AG09319 (cell line): ENCODE measurements around the gene KCNC1.

Experiments used
- DNase-seq: peaks from one replicate; pipeline ENCODE4 v3.0.0-alpha.2; 2010; ENCODE audit warnings: low read depth; ENCODE audit errors: extremely low read depth
- TF ChIP-seq, protein P1 (sequence below): IDR thresholded peaks from 2 replicates; pipeline ENCODE4 v1.5.1; 2011; ENCODE audit warnings: low read depth, mild to moderate bottlenecking, inconsistent platforms, low read length, moderate library complexity

Gene KCNC1

DNA sequence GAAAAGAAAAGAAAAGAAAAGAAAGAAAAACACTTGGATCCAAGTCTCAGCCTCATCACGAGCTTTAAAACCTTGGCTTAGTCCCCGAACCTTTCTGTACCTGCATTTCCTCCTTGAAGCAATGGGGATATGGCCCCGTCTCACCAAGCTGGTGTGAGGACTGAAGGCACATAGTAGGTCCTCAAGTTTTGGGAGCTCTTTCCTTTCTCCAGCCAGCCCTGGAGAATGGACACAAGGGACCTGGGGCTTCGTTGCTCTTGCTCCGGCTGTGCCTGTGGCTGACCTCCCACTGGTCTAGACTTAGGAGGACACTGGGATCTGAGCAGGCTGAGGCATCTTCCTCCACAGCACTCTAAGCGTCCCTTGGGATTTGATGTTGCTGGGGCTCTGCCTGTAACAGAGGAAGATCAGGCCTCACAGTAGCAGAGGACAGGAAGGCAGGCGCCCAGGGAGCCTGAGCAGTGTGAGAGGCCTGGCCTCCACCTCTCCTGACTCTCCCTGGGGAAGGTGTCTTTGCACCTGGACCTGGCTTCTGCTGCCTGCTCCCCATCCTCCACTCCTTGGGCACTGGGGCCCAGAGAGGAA lies 32.8 kb downstream of the KCNC1 start:
- no peak for DNase-seq
- TF ChIP-seq, protein P1, sequence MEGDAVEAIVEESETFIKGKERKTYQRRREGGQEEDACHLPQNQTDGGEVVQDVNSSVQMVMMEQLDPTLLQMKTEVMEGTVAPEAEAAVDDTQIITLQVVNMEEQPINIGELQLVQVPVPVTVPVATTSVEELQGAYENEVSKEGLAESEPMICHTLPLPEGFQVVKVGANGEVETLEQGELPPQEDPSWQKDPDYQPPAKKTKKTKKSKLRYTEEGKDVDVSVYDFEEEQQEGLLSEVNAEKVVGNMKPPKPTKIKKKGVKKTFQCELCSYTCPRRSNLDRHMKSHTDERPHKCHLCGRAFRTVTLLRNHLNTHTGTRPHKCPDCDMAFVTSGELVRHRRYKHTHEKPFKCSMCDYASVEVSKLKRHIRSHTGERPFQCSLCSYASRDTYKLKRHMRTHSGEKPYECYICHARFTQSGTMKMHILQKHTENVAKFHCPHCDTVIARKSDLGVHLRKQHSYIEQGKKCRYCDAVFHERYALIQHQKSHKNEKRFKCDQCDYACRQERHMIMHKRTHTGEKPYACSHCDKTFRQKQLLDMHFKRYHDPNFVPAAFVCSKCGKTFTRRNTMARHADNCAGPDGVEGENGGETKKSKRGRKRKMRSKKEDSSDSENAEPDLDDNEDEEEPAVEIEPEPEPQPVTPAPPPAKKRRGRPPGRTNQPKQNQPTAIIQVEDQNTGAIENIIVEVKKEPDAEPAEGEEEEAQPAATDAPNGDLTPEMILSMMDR: no peak

DNA sequence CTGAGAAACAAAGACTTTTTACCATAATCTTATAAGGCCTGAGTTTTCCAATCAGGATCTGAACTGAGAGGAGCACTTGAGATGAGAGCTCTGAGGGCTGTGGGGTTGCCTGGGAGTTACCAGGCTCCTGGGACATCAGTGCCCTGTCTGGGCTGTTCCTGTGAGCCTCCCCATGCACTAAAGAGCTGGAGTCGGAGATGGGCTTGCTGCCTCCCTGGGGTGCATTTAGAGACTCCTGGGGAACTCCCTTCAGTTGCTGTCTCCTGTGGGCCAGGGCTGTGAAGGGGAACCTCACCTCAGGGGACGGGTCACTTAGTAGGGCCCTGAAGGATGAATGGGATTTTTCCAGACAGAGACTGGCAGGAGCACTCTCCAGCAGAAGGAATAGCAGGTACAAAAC lies 33.3 kb downstream of the KCNC1 start:
- DNase-seq: no peak
- TF ChIP-seq, protein P1: no peak

DNA sequence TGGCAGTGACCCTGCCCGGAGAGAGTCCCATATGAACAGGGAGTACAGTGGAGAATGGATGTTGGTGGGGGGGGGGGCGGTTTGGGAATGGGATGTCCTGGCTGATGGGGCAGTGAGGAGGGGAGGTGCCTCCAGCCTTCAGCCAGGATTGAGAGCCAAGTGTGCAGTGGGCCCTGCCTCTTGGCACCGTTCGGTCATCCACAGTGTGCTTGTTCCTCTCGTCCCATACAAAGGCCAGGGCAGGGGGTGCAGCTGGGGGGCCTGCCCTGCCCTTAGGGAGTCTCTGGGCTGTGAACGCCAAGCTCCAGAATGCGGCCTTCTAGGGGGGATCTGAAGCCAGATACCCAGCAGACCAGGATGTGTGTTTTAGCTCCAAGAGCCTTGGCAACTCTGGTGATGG lies 34.0 kb downstream of the KCNC1 start:
- TF ChIP-seq, protein P1: no peak

DNA sequence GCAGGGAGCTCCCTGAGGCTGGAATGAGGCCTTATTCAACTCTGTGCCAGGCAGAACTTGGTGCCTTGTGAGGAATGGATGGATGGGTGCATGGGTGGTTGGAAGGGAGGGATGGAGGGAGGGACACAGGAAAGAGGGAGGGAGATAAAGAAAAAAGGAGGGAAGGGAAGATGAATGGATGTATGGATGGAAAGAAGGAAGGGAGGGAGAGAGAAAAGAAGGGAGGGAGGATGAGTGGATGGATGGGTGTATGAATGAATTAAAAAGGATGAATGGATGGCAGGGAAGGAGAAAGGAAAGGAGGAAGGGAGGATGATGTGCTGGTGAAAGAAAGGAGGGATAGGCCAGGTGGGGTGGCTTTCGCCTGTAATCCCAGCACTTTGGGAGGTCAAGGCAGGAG lies 34.6 kb downstream of the KCNC1 start:
- TF ChIP-seq, protein P1: no peak
- DNase-seq: no peak

More for the DNA sequence above, 34.0 kb downstream of the KCNC1 start:
- no peak for DNase-seq

DNA sequence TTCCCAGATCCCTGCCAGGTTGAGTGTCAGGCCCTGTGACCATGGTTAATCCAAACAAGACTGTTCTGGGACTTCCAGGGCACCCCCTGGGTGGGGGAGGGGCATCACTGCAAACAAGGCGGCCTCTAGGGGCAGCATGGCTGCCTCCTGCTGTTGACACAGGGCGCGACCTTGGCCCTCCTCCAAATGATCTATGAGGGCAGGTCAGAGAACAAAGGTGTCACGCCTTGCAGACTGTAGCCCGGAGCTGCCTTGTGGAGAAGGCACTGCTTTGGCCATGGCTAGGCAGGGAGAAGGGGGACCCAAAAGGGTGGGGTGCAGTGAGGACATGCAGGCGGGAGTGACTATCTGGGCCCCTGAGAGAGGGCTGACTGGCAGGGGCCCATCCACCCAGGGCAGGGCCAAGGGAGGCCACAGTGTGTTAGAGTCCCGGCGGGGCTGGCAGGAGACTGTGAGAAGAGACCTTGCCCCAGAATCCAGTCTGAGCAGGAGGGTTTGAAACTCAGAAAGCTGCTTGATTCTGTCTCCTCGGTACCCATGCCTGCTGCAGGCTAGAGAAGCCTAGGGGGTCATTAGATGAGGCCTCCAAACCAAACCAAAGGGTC lies 35.6 kb downstream of the KCNC1 start:
- no peak for DNase-seq

DNA sequence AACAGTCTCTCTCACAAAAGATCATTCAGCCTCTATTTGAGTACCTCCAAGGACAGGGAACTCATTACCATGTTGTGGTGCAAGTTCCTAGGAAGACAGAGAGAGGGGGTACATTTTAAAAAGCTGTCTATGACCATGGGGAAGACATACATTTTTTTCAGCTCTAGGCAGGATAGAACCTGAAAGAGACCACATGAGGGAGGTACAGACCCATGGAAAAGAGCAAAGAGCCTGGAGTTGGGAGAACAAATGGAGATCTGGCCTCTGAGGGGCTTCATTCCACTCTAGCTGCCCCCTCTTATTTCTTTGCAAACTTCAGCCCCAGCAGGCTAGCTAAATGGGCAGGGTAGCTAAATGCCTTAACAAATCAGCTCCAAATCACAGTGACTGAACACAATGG lies 36.3 kb downstream of the KCNC1 start:
- no peak for DNase-seq
- TF ChIP-seq, protein P1: peak; percentile 36

More for the DNA sequence above, 35.6 kb downstream of the KCNC1 start:
- TF ChIP-seq, protein P1: no peak; the same call in 1 of the 2 replicates

DNA sequence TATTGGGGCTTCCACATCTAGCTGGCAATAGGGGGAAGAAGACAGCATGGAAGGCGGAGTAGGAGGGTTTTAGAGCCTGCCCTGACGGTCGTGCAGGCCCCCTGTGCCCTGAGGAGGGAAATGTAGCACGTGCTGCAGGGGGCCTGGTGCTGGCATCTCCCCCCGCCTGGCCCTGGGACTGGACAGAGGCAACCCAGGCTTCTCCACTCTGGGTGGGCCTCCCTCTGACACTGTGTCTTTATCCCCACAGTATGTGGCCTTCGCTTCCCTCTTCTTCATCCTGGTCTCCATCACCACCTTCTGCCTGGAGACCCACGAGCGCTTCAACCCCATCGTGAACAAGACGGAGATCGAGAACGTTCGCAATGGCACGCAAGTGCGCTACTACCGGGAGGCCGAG lies 36.8 kb downstream of the KCNC1 start:
- DNase-seq: no peak
- TF ChIP-seq, protein P1: no peak
